ENCODE data around the gene HS6ST1.

- no peak for TF ChIP-seq CTCF (IDR thresholded peaks at IDR 0.05)
- no peak for TF ChIP-seq POLR2A (IDR thresholded peaks at IDR 0.05)
- TF ChIP-seq POLR2AphosphoS5 (IDR thresholded peaks at IDR 0.05), result no peak
Observed at GRCh38 chr2:128319631-128320191, 1.0 kb upstream of the HS6ST1 start.
